Measurements from ENCODE around the gene IFITM5.
"Not testable (repeated sequence)": the region's sequence is repeated elsewhere in the genome, so short reads cannot be mapped to it uniquely, and the experiment has no call there.

Gene IFITM5

DNA sequence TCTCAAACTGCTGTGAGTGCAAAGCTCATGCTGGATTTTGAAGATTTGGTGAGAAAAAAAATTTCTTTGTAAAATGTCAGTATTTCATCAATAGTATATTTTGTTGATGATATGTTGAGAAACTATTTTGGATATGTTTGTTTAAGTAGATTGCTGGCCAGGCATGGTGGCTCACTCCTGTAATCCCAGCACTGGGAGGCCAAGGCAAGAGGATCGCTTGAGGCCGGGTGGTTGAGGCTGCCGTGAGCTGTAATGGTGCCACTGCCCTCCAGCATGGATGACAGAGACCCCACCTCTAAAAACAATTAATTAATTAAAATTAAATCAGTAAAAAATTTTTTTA is 28.2 kb upstream of the IFITM5 start:
- no peak for DNase-seq

DNA sequence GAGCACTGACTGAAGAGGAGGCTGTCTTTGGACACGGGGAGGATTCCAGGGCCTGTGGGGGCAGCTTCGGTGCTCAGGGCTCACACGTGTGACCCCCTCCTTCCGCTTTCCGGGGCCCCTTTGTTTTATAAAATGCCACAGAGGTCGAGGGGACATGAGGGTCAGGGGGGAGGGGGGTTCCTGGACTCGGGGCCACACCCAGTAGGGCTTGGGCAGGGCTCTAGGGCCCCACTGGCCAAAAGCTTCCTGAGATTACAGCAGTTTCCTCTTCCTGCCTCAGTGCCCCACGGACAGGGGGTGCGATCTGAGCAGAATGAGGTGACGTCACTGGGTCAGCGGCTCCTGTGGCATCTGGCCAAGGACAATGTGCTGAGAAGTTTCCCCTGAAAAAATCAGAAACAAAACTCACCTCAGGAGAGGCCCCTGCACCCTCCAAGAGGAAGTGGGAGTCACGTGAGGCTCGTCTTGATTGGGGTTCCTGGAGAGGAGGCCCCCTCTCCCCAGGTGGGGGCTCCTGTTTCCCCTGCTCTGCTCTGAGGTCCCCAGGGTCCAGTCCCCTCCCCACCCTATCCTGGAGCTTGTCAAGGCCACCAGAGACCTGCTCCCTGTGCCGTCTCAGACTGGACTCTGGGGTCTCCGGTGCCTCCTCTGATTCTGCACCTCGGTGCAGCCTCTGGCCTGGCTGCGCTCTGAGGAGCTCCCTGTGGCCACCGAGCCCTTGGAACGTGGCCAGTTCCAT is 27.7 kb upstream of the IFITM5 start:
- DNase-seq: peak in 1 of 4 experiments; percentile 38

DNA sequence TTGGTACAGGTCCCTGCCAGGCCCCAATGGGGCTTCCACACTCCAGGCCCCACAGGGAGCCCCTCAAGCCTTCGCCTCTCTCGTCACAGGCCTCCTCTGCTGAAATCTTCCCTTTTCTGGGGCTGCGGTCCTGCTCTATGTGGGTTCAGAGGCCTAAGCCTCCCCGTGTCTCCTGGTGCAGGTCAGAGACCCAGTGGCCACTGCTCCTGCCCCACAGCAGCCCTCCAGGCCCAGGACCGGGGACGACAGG is 27.2 kb upstream of the IFITM5 start:
- DNase-seq: no peak

- DNase-seq: no peak
These were observed 26.7 kb upstream of the IFITM5 start for GRCh38 chr11:325796-326591.

GRCh38 chr11:324593-325517 is 25.5 kb upstream of the IFITM5 start:
- DNase-seq: not testable (repeated sequence)

- no peak for DNase-seq
These were observed 24.8 kb upstream of the IFITM5 start for GRCh38 chr11:324156-324555.

- not testable (repeated sequence) for DNase-seq
These were observed 20.6 kb upstream of the IFITM5 start for GRCh38 chr11:319888-320273.

GRCh38 chr11:319121-319887 is 20.0 kb upstream of the IFITM5 start:
- not testable (repeated sequence) for DNase-seq

DNA sequence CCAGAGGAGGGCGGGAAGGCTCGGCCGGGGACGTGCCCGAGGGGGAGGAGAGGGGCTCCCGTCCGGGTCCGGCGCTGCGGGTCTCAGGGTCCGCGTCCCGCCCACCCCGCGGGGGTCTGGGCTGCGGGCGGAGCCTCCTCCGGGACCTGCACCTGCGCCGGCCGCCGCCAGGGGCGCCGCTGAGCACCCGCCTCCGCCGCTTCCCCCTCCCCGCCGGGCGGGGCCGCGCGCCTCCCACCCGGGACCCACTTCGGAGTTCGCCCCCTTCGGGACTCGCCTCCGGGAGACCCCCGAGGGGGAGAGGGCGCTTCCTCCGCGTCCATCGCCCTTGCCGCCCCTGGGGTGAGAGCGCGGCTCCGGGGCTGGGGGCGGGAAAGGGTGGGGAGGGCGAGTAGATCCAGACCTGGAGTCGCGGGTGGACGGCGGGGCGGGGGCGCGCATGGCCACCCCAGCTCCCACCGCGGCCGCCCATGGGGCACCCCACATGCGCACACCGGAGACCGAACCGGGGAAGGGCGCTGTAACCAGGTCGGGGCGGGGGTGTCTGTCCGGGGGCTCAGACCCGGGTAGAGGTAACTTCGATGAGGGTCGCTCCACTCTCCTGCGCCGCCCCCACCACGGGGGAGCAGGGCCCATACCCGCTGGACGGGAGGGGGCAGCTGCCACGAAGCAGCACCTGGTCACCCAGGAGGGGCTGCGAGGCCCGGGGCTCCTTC is 19.2 kb upstream of the IFITM5 start:
- not testable (repeated sequence) for DNase-seq

DNA sequence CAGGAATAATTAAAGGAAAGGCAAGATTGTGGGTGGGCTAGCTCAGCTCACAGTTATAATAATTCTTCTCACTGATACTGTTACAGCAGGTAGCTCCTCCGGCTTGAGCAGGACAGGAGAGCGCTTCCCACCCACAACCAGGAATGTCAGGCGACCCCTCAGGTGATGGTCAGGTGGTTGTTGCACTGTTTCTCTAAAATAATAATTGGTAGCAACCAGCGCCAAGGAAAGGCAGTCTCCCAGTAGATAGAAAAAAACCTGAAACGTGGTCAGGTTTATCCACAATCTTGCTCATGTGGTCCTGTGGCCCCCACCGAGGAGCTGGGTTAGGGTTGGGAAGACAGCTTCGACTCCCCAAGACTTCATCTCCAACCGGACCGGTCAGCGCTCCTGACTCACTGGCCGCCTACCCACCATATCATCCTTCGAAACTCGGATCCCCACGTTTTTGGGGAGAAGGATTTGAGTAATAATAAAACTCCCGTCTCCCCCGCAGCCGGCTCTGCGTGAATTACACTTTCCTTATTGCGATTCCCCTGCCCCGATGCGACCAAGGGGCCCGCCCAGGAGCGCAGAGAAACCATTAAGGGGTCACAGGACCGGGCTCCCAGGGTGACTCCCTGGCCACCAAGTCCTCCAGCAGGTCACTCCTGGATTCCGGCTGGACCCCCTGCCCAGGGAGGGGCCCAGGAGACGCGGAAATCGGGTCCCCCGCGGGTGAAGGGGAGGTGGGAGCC is 18.5 kb upstream of the IFITM5 start:
- not testable (repeated sequence) for DNase-seq

GRCh38 chr11:316891-317301 is 17.6 kb upstream of the IFITM5 start:
- peak in 1 of 4 experiments; percentile 45 for DNase-seq

DNA sequence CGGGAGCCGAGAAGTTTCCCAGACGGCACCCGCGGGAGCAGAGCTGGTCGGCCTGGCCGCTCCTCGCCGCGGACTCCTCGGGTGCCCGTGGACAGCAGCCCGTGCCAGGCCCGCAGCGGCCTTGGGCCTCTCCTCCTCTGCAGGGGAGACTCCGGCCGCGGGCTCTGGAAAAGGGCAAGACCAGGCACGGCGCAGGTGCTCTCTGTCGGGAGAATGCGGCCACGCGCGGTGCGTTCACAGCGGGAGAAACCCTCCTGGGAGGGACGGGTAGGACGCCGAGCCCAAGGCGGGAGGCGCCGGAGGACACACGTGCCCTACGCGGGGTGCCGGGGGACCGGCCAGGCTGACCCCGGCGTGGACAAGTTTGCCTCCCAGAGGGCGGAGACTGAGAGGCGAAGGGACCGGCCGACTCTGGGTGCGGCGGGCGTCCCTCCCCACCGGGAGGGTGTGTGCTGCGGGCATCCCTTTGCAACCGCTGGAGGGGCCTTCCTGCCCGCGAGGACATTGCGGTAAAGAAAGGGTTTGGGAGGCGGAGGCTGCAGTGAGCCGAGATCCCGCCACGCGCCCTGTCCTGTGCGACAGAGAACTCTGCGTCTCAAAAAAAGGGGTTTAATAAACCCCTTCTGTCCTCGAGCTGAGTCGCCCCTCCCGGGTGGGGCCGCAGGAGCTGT is 16.8 kb upstream of the IFITM5 start:
- DNase-seq: no peak

- DNase-seq: peak in 1 of 4 experiments; percentile 20
These were observed 16.2 kb upstream of the IFITM5 start for GRCh38 chr11:315516-315994.

- peak in 1 of 4 experiments; percentile 18 for DNase-seq
These were observed 15.7 kb upstream of the IFITM5 start for GRCh38 chr11:315051-315481.

GRCh38 chr11:314554-314875 is 15.2 kb upstream of the IFITM5 start:
- not testable (repeated sequence) for DNase-seq

- peak in 2 of 4 experiments; percentile 64 to 72 for DNase-seq
These were observed 14.6 kb upstream of the IFITM5 start, which contains the start of gene IFITM1 for GRCh38 chr11:313787-314553. IFITM1 (plus strand) TSS chr11:314040; CDS start chr11:314171, 131 bp downstream.

- DNase-seq: no peak
These were observed 14.0 kb upstream of the IFITM5 start for GRCh38 chr11:313304-313786.

GRCh38 chr11:312092-312816 is 12.9 kb upstream of the IFITM5 start:
- DNase-seq: peak in 1 of 4 experiments; percentile 35
